OCI-LY7 (cell line): ENCODE results near the gene TMEM53. TPM values are rescaled to one million over a fixed set of nuclear protein-coding genes. Genes with fewer than 3 reads are reported as not detected.

Source experiments
- BruUV-seq: library from RNA; stranded (reverse); fragments of 400-500 nt; replicated peaks from 2 replicates; lab custom pipeline; 2021; lab: Mats Ljungman, UMichigan
- CTCF ChIA-PET: fragments of 300-600 bp; sonication (Branson Sonifier 250); formaldehyde crosslinking; loops from one replicate; lab custom pipeline; 2022; ENCODE audit warnings: antibody characterized with exemption; ENCODE audit not compliant: unreplicated experiment; lab: Charles Lee
- POLR2A ChIA-PET: fragments of 300-600 bp; sonication (Branson Sonifier 250); formaldehyde crosslinking; loops from one replicate; lab custom pipeline; 2022; ENCODE audit warnings: antibody characterized with exemption; lab: Charles Lee
- DNase-seq: peaks from one replicate; pipeline ENCODE4 v3.0.0-alpha.2; 2015; ENCODE audit warnings: low spot score
- H2AFZ ChIP-seq: fragments of 200-600 bp; sonication (generic), shearing (Covaris generic); 2 replicates; pipeline ENCODE4 v1.6.1; 2014; ENCODE audit warnings: mild to moderate bottlenecking, antibody characterized with exemption, low read length, moderate library complexity
- H3K27ac ChIP-seq: fragments of 200-600 bp; sonication (generic); 2 replicates; pipeline ENCODE4 v1.5.1; 2014; ENCODE audit warnings: mixed run types, low read depth, mild to moderate bottlenecking, moderate library complexity, low read length, inconsistent platforms; ENCODE audit not compliant: poor library complexity, severe bottlenecking
- H3K36me3 ChIP-seq: fragments of 200-600 bp; sonication (generic); 2 replicates; pipeline ENCODE4 v1.6.1; 2014; ENCODE audit warnings: mild to moderate bottlenecking, antibody characterized with exemption, low read length, moderate library complexity, mixed read lengths; ENCODE audit not compliant: insufficient read depth
- H3K4me1 ChIP-seq: fragments of 200-600 bp; sonication (generic); 2 replicates; pipeline ENCODE4 v1.5.1; 2014; ENCODE audit warnings: mild to moderate bottlenecking, low read length; ENCODE audit not compliant: insufficient read depth, poor library complexity, severe bottlenecking
- H3K4me2 ChIP-seq: fragments of 200-600 bp; sonication (generic); 2 replicates; pipeline ENCODE4 v1.6.1; 2014; ENCODE audit warnings: mild to moderate bottlenecking, low read length
- H3K4me3 ChIP-seq: fragments of 200-600 bp; sonication (generic); 2 replicates; pipeline ENCODE4 v1.5.1; 2014; ENCODE audit warnings: mild to moderate bottlenecking, low read depth, low read length; ENCODE audit not compliant: poor library complexity, severe bottlenecking
- H3K79me2 ChIP-seq: fragments of 200-600 bp; sonication (generic); 2 replicates; pipeline ENCODE4 v1.6.1; 2016; ENCODE audit warnings: low read depth, mild to moderate bottlenecking, low read length, moderate library complexity, mixed read lengths; ENCODE audit not compliant: insufficient read depth
- H3K9me2 ChIP-seq: fragments of 200-600 bp; sonication (generic); 2 replicates; pipeline ENCODE4 v1.6.1; 2016; ENCODE audit warnings: mild to moderate bottlenecking, low read length, mixed read lengths; ENCODE audit not compliant: insufficient read depth
- H3K9me3 ChIP-seq: fragments of 200-600 bp; sonication (generic); 2 replicates; pipeline ENCODE4 v1.6.1; 2014; ENCODE audit warnings: mild to moderate bottlenecking, mixed run types, low read length, mixed read lengths
- H4K20me1 ChIP-seq: fragments of 200-600 bp; sonication (generic); 2 replicates; pipeline ENCODE4 v1.6.1; 2014; ENCODE audit warnings: mild to moderate bottlenecking, antibody characterized with exemption, low read length, moderate library complexity, mixed read lengths; ENCODE audit not compliant: insufficient read depth
- EZH2phosphoT487 ChIP-seq: fragments of 200-600 bp; sonication (generic); IDR thresholded peaks from 2 replicates; pipeline ENCODE4 v1.6.1; 2018; ENCODE audit warnings: low read depth, borderline replicate concordance, mild to moderate bottlenecking, mixed run types, antibody characterized with exemption, low read length, moderate library complexity, mixed read lengths
- intact Hi-C: fragments of 100-400 bp; cut with micrococcal nuclease; formaldehyde crosslinking; loops from one replicate; pipeline ENCODE4 v1.10.0; 2022; ENCODE audit not compliant: unreplicated experiment
- total RNA-seq, 2 experiments: library from RNA; depleted of rRNA in 1 of 2; stranded (reverse); fragments of >200 nt in 1 of 2; shearing (Covaris generic) in 1 of 2; gene quantifications; 2 replicates each; pipeline ENCODE4 v1.2.3, GENCODE V29; 2014 to 2022
- TF ChIP-seq, protein P1 (sequence below): fragments of 200-600 bp; sonication (generic); conservative IDR thresholded peaks from 2 replicates; pipeline ENCODE4 v1.5.1; 2014; ENCODE audit warnings: mild to moderate bottlenecking, antibody characterized with exemption, low read length, moderate library complexity, mixed read lengths

TMEM53 gene
- total RNA-seq, 2 experiments from 2014 or later = 6.6 to 8.1 TPM

DNA sequence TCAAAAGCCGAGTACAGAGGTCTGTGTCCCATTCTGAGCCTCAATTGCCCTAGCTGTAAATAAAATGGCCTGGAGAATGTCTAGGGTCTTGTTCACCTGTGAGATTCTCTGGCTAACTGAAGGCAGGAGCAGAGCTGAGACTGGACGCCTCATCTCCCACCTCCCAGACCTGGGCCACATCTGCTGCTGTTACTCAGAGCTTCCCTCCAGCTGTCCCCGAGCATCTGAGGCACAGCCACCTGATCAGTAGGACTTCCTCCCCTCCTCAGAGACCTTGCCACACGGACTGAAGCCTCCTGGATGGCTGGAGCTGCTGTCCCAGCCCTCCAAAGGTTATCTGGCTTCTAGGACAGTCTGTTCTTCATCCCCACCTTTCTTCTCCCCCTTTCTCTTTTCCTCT is 62.4 kb downstream of the TMEM53 start:
- ChIA-PET CTCF (no interaction called here), POLR2A (interaction anchor here (0.8 kb wide), 1 partner anchor 41 kb away, joined by 4 read pairs; no protein-coding TSS in a partner anchor)
- TF ChIP-seq, protein P1, sequence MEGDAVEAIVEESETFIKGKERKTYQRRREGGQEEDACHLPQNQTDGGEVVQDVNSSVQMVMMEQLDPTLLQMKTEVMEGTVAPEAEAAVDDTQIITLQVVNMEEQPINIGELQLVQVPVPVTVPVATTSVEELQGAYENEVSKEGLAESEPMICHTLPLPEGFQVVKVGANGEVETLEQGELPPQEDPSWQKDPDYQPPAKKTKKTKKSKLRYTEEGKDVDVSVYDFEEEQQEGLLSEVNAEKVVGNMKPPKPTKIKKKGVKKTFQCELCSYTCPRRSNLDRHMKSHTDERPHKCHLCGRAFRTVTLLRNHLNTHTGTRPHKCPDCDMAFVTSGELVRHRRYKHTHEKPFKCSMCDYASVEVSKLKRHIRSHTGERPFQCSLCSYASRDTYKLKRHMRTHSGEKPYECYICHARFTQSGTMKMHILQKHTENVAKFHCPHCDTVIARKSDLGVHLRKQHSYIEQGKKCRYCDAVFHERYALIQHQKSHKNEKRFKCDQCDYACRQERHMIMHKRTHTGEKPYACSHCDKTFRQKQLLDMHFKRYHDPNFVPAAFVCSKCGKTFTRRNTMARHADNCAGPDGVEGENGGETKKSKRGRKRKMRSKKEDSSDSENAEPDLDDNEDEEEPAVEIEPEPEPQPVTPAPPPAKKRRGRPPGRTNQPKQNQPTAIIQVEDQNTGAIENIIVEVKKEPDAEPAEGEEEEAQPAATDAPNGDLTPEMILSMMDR = no peak
- Histone ChIP-seq H3K4me2 (no peak overlapping the region), H3K36me3 (no peaks in the 10 kb centered on the region), H3K4me1 (no peaks in the 10 kb centered on the region), H3K9me2 (no peaks in the 10 kb centered on the region), H3K27ac (no peak overlapping the region), H3K79me2 (no peaks in the 10 kb centered on the region), H4K20me1 (no peaks in the 10 kb centered on the region), H2AFZ (no peak overlapping the region), H3K4me3 (no peak overlapping the region), H3K9me3 (no peaks in the 10 kb centered on the region)
- BruUV-seq = no TSS peak
- DNase-seq = no peak
- intact Hi-C loops = no loop called here

DNA sequence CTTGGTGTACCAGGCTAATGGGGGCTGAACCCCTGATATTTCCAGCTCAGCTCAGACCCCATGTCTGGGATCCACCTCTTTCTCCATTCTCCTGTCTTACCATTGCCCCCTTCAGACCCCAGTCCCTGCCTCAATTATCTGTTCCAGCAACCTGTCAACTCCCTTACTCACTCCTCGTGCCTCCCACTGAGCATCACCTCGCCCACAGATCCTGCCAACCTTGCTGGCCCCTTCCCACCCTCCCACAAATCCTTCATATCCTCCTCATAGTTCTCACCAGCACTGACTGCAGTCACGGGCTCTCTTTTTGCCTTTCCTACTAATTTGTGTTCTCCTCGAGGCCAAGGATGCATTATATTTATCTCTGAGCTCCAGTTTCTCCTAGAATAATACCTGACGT is 62.9 kb downstream of the TMEM53 start:
- Histone ChIP-seq H3K79me2 (no peaks in the 10 kb centered on the region), H4K20me1 (no peaks in the 10 kb centered on the region), H3K9me2 (no peaks in the 10 kb centered on the region), H3K4me2 (no peak overlapping the region), H3K27ac (no peak overlapping the region), H3K4me3 (no peak overlapping the region), H3K9me3 (no peaks in the 10 kb centered on the region), H2AFZ (no peak overlapping the region), H3K4me1 (no peaks in the 10 kb centered on the region), H3K36me3 (no peaks in the 10 kb centered on the region)
- no peak for TF ChIP-seq EZH2phosphoT487
- TF ChIP-seq, protein P1 = no peak
- POLR2A ChIA-PET = interaction anchor here (0.6 to 0.8 kb wide), 2 partner anchors 42 to 134 kb away, joined by 3 to 4 read pairs; no protein-coding TSS in a partner anchor
- no peak for DNase-seq
- BruUV-seq = no TSS peak
- intact Hi-C loops = no loop called here
- CTCF ChIA-PET = no interaction called here

DNA sequence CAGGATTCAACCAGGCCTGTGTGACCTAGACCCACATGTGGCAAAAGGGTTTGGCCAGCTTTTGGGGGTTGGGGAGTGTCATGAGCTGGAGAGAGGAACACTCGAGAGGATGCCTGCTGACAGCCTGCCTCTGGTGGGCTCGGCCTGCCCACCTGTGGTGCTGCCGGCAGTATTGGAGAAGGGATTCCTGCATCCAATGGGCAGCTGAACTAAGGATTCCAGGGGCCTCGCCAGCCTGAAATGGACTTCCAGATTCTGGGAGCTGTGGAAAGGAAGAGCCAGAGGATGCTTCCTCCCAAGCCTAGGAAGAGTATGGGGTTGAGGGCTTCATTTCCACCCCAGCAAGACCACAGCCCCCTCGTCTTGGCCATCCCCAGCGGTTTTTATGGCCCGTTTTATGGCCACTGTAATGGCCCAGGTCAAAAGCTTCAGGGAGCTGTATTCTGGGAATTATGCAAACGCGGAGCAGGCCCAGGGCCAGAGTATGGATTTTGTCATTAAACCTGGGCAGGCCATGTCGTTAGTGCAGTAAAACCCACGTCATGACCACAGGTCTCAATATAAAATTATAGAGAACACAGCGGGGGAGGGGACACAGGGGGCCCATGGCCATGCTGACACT is 63.6 kb downstream of the TMEM53 start:
- Histone ChIP-seq H3K9me3 (no peaks in the 10 kb centered on the region), H3K4me2 (no peak overlapping the region), H4K20me1 (no peaks in the 10 kb centered on the region), H2AFZ (no peak overlapping the region), H3K79me2 (no peaks in the 10 kb centered on the region), H3K4me1 (no peaks in the 10 kb centered on the region), H3K36me3 (no peaks in the 10 kb centered on the region), H3K27ac (no peak overlapping the region), H3K4me3 (no peak overlapping the region), H3K9me2 (no peaks in the 10 kb centered on the region)
- no TSS peak for BruUV-seq
- intact Hi-C loops = no loop called here
- POLR2A ChIA-PET = interaction anchor here (0.6 kb wide), 1 partner anchor 135 kb away, joined by 3 read pairs; no protein-coding TSS in a partner anchor
- DNase-seq = no peak
- TF ChIP-seq EZH2phosphoT487 = no peak
- TF ChIP-seq, protein P1 = no peak
- CTCF ChIA-PET = no interaction called here
